ENCODE measurements around the gene SELENOW.

Gene SELENOW

GRCh38 chr19:47826800-47827199 is 48.3 kb downstream of the SELENOW start:
- no peak for DNase-seq

GRCh38 chr19:47832723-47833122 is 54.2 kb downstream of the SELENOW start:
- DNase-seq = no peak

Data from activated naive CD4-positive, alpha-beta T cell treated with Interleukin-2 at 50 U/mL for 16 hours (primary cell).